HEK293 (cell line): Measurements from ENCODE around the gene OLFM3.

Source experiments
- CTCF ChIA-PET: fragments of 350-600 bp; formaldehyde crosslinking; extraction: SDS; loops from one replicate; lab custom pipeline; 2021; ENCODE audit warnings: antibody characterized with exemption; lab: Yijun Ruan, JAX
- POLR2A ChIA-PET: fragments of 300-600 bp; formaldehyde crosslinking; extraction: SDS; loops from one replicate; lab custom pipeline; 2020; ENCODE audit warnings: antibody characterized with exemption, inconsistent platforms; lab: Yijun Ruan, JAX
- H3K27ac ChIP-seq: fragments of 200-500 bp; sonication (Bioruptor generic); 2 replicates; pipeline ENCODE4 v1.5.1; 2014; ENCODE audit warnings: low read depth, low read length, control low read depth, inconsistent platforms; ENCODE audit errors: extremely low read depth
- H3K36me3 ChIP-seq, 2 experiments: fragments of 200-500 bp in 1 of 2; sonication (Bioruptor generic) in 1 of 2; 1 replicate in 1 of 2; 2 replicates in 1 of 2; pipeline ENCODE4 v1.5.1; 2014 to 2017; ENCODE audit warnings: inconsistent platforms in 2 of 2, low read length in 2 of 2; ENCODE audit not compliant: control insufficient read depth in 2 of 2, insufficient read depth in 1 of 2
- H3K4me1 ChIP-seq: fragments of 200-500 bp; sonication (Bioruptor generic); 2 replicates; pipeline ENCODE4 v1.5.1; 2014; ENCODE audit warnings: mild to moderate bottlenecking, low read length, inconsistent platforms; ENCODE audit not compliant: control insufficient read depth, insufficient read depth
- H3K4me3 ChIP-seq: 2 replicates; pipeline ENCODE4 v1.5.1; 2011; ENCODE audit warnings: low read depth, mild to moderate bottlenecking, control low read depth, low read length, moderate library complexity
- H3K9me3 ChIP-seq: fragments of 200-500 bp; sonication (Bioruptor generic); 2 replicates; pipeline ENCODE4 v1.5.1; 2014; ENCODE audit warnings: low read depth, low read length, inconsistent platforms; ENCODE audit not compliant: control insufficient read depth, insufficient read depth
- BCL11B ChIP-seq: fragments of 450-650 bp; formaldehyde crosslinking; IDR thresholded peaks from 2 replicates; pipeline ENCODE4 v1.5.1; 2016; ENCODE audit warnings: low read depth, missing biosample characterization, missing genetic modification characterization
- HOXC10 ChIP-seq: sonication (generic); formaldehyde crosslinking; IDR thresholded peaks from 2 replicates; pipeline ENCODE4 v1.8.1; 2023; ENCODE audit warnings: mild to moderate bottlenecking, missing genetic modification reagents
- KLF7 ChIP-seq: fragments of 450-650 bp; formaldehyde crosslinking; IDR thresholded peaks from 2 replicates; pipeline ENCODE4 v1.5.1; 2016; ENCODE audit warnings: missing biosample characterization, missing genetic modification characterization, borderline replicate concordance
- SCRT2 ChIP-seq: fragments of 450-650 bp; formaldehyde crosslinking; IDR thresholded peaks from 2 replicates; pipeline ENCODE4 v1.5.1; 2016; ENCODE audit warnings: missing biosample characterization, missing genetic modification characterization
- ZNF146 ChIP-seq: fragments of 450-650 bp; formaldehyde crosslinking; IDR thresholded peaks from 2 replicates; pipeline ENCODE4 v1.5.1; 2016; ENCODE audit warnings: missing biosample characterization, missing genetic modification characterization
- ZNF202 ChIP-seq: fragments of 450-650 bp; formaldehyde crosslinking; IDR thresholded peaks from 2 replicates; pipeline ENCODE4 v1.5.1; 2016; ENCODE audit warnings: missing biosample characterization, missing genetic modification characterization, borderline replicate concordance
- ZNF302 ChIP-seq: fragments of 450-650 bp; formaldehyde crosslinking; IDR thresholded peaks from 2 replicates; pipeline ENCODE4 v1.5.1; 2016; ENCODE audit warnings: missing biosample characterization, missing genetic modification characterization, low read depth
- ZNF341 ChIP-seq: fragments of 450-650 bp; formaldehyde crosslinking; IDR thresholded peaks from 2 replicates; pipeline ENCODE4; 2016; ENCODE audit warnings: low read depth, missing biosample characterization, missing genetic modification characterization
- ZNF501 ChIP-seq: fragments of 450-650 bp; formaldehyde crosslinking; IDR thresholded peaks from 2 replicates; pipeline ENCODE4 v1.5.1; 2016; ENCODE audit warnings: missing biosample characterization, missing genetic modification characterization
- ZNF544 ChIP-seq: fragments of 450-650 bp; formaldehyde crosslinking; IDR thresholded peaks from 2 replicates; pipeline ENCODE4 v1.5.0; 2017; ENCODE audit warnings: missing biosample characterization, missing genetic modification characterization
- ZNF549 ChIP-seq: fragments of 450-650 bp; IDR thresholded peaks from 2 replicates; pipeline ENCODE4 v1.5.1; 2018; ENCODE audit warnings: missing biosample characterization, missing genetic modification characterization, mild to moderate bottlenecking, inconsistent platforms, moderate library complexity
- ZNF670 ChIP-seq: fragments of 450-650 bp; formaldehyde crosslinking; IDR thresholded peaks from 2 replicates; pipeline ENCODE4 v1.5.1; 2016; ENCODE audit warnings: missing biosample characterization, missing genetic modification characterization, low read depth
- ZNF747 ChIP-seq: fragments of 450-650 bp; formaldehyde crosslinking; IDR thresholded peaks from 2 replicates; pipeline ENCODE4 v1.5.1; 2016; ENCODE audit warnings: missing biosample characterization, missing genetic modification characterization
- TF ChIP-seq, protein P1 (sequence below): fragments of 450-650 bp; formaldehyde crosslinking; IDR thresholded peaks from 2 replicates; pipeline ENCODE4 v1.5.1; 2016; ENCODE audit warnings: missing biosample characterization, missing genetic modification characterization
- TF ChIP-seq, protein P2 (sequence below): fragments of 450-650 bp; formaldehyde crosslinking; IDR thresholded peaks from 2 replicates; pipeline ENCODE4 v1.5.1; 2016; ENCODE audit warnings: missing biosample characterization, missing genetic modification characterization
- TF ChIP-seq, protein P3 (sequence below): fragments of 450-650 bp; formaldehyde crosslinking; IDR thresholded peaks from 2 replicates; pipeline ENCODE4 v1.5.1; 2016; ENCODE audit warnings: missing biosample characterization, missing genetic modification characterization

Gene OLFM3

DNA sequence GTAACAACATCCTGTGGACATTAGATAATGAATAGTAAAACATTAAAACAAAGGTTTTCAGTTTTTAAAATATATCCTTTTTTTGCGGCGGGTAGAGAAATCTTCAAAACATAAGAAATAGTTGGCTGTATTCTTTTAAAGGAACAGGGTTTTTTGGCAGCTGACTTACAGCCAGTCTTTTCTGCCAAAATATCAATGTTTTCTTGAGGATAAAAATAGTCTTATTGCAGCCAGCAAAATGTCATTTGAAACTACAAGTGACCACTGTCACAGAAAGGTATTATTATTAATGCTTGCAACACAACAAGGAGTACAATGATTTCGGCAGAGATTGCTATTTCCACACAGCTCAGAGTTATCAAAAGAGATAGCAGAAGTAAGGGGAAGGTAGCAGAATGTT lies 21.4 kb downstream of the OLFM3 start:
- H3K36me3 ChIP-seq, result no peaks in the 10 kb centered on the region
- H3K27ac ChIP-seq, result no peak overlapping the region
- ChIA-PET POLR2A (no interaction called here), CTCF (no interaction called here)
- TF ChIP-seq ZNF341 (no peak), ZNF146 (tag by site-specific recombination) (no peak), ZNF747 (tag by site-specific recombination) (no peak), ZNF302 (tag by site-specific recombination) (no peak), ZNF549 (tag by site-specific recombination) (no peak), ZNF202 (tag by site-specific recombination) (no peak), HOXC10 (CRISPR knock-in tag) (no peak), KLF7 (tag by site-specific recombination) (no peak), ZNF670 (tag by site-specific recombination) (no peak), BCL11B (no peak)
- TF ChIP-seq, protein P1, sequence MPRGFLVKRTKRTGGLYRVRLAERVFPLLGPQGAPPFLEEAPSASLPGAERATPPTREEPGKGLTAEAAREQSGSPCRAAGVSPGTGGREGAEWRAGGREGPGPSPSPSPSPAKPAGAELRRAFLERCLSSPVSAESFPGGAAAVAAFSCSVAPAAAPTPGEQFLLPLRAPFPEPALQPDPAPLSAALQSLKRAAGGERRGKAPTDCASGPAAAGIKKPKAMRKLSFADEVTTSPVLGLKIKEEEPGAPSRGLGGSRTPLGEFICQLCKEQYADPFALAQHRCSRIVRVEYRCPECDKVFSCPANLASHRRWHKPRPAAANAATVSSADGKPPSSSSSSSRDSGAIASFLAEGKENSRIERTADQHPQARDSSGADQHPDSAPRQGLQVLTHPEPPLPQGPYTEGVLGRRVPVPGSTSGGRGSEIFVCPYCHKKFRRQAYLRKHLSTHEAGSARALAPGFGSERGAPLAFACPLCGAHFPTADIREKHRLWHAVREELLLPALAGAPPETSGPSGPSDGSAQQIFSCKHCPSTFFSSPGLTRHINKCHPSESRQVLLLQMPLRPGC, result no peak
- TF ChIP-seq, protein P2, sequence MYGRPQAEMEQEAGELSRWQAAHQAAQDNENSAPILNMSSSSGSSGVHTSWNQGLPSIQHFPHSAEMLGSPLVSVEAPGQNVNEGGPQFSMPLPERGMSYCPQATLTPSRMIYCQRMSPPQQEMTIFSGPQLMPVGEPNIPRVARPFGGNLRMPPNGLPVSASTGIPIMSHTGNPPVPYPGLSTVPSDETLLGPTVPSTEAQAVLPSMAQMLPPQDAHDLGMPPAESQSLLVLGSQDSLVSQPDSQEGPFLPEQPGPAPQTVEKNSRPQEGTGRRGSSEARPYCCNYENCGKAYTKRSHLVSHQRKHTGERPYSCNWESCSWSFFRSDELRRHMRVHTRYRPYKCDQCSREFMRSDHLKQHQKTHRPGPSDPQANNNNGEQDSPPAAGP (tag by site-specific recombination), result no peak
- TF ChIP-seq, protein P3, sequence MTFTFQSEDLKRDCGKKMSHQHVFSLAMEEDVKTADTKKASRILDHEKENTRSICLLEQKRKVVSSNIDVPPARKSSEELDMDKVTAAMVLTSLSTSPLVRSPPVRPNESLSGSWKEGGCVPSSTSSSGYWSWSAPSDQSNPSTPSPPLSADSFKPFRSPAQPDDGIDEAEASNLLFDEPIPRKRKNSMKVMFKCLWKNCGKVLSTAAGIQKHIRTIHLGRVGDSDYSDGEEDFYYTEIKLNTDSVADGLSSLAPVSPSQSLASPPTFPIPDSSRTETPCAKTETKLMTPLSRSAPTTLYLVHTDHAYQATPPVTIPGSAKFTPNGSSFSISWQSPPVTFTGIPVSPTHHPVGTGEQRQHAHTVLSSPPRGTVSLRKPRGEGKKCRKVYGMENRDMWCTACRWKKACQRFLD (tag by site-specific recombination), result no peak
- H3K9me3 ChIP-seq, result no peaks in the 10 kb centered on the region
- no peaks in the 10 kb centered on the region for H3K4me1 ChIP-seq
- no peak overlapping the region for H3K4me3 ChIP-seq

DNA sequence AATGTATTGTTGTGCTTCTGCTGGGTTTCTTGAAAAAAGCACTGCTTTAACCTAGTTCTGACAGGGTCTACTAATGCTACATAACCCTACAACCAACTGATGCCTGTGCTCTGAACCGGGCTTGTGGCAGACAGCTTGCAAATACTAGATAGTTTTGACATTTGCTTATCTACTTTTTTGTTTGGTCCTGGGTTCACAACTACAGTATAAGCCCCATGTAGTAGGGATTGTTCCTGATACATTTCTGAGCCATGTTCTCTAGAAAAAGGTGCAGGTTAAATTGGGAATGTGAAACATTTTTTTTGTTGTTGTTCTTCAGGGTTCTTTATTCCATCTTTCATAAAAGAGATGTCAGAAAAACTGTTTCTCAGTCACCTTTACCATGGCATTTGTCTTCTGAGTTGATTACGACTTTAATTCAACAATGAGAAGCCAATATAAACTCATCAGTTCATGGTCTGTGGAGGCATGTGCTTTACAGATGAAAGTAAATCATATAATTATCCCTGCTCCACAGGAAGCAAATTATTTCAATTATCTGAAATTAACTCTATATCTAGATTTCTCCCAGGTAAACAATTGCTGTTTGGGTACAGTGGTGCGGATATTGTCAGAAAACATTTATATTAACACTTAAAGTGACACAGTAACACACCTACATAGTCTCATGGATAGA lies 22.0 kb downstream of the OLFM3 start:
- CTCF ChIA-PET, result no interaction called here
- Histone ChIP-seq H3K4me3 (no peak overlapping the region), H3K27ac (no peak overlapping the region), H3K36me3 (no peaks in the 10 kb centered on the region), H3K4me1 (no peaks in the 10 kb centered on the region), H3K9me3 (no peaks in the 10 kb centered on the region)
- POLR2A ChIA-PET, result no interaction called here
- no peak for TF ChIP-seq ZNF501

DNA sequence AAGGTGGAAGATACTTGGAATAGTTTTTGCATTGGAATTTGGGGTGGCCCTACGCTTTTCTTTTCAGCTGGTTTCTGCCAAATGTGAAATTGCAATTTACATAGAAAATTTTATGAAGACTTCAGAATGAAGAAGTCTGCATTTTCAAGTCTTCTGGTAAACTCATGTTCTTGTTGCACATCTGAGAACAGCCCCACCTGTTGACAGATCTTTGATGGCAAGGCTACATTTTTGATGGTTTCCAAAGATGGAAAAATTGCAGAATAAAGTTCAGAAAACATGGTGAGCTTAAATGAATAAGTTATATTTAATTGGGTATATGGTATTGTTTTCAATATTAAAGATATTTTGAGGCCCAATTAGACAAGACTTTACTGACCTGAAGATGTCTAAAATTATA lies 25.4 kb downstream of the OLFM3 start:
- Histone ChIP-seq H3K36me3 (no peaks in the 10 kb centered on the region), H3K9me3 (no peaks in the 10 kb centered on the region), H3K4me1 (no peaks in the 10 kb centered on the region), H3K4me3 (no peak overlapping the region), H3K27ac (no peak overlapping the region)
- POLR2A ChIA-PET, result no interaction called here
- 0 out of 2 replicates have a peak, but pooled peaks have one; percentile 28 for TF ChIP-seq SCRT2 (tag by site-specific recombination)
- no peak for TF ChIP-seq ZNF544
- CTCF ChIA-PET, result interaction anchor here (0.7 to 1.5 kb wide), 3 partner anchors 10 to 173 kb away, joined by 3 to 5 read pairs (median 3); no protein-coding TSS in a partner anchor
